AG20443 (cell line): ENCODE results near the gene TBC1D3I.
"Not testable (repeated sequence)": the region's sequence is repeated elsewhere in the genome, so short reads cannot be mapped to it uniquely, and the experiment has no call there.

ENCODE experiments used
- DNase-seq: peaks from one replicate; pipeline ENCODE4 v3.0.0; 2012; ENCODE audit warnings: low spot score, mixed read lengths

Gene TBC1D3I

DNA sequence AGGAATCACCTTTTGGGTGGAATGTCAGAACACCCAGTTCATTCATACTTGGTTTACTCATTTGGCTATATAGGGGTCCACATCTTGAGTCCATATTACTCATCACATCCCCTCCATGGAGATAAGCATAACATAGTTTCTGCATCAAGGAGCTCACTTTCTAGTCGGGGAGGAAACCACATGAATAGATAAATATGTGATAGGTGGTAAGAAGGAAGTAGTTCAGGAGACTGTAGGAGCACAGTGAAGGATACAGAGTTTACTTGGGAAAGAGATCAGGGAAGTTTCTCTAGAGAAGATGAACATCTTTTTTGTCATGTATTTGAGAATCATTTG lies 57.9 kb downstream of the TBC1D3I start:
- not testable (repeated sequence) for DNase-seq

DNA sequence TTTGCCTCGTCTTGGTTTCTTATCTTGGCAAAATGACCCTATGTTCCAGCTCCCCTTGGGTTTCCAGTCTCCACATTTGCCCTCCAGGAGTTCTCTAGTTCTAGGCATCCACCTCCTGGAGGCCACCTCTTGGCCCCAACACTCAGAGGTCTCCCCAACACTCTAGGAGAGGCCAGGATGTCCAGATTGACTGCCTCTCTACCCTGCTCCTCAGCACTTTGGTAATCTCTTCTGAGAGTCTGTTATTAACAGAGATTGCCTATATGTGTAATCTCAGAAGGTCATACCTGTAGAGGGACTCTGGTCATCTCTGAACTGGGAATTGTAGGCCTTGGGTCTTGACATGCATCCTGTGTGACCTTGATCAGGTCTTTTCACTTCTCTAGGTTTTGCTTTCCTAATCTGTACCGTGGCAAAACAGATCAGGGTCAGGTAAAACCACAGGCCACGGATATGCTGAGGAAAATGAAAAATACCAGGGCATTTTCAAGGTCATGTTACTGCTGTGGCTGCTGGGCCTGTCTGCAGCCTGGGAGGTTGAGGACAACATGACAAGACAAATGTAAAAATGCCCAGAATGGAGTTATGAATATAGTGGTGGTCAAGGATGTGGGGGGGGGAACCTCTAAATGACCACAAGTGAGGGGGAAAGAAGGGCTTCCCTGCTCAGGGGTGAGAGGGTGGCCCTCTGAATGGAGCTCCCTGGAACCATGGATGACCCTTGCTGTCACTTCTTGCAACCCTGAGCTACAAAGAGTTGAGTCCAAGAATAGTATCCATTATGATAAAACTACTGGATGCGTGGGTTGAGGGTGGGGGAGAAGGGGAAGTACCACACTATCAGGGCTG lies 58.5 kb downstream of the TBC1D3I start:
- DNase-seq: no peak

- no peak for DNase-seq
Observed at GRCh38 chr17:36204724-36205500, 59.5 kb downstream of the TBC1D3I start.
